A549 (cell line): ENCODE measurements around the gene UBR2. TPM values are rescaled to one million over a fixed set of nuclear protein-coding genes. Genes with fewer than 3 reads are reported as not detected.

Experiments used
- ATAC-seq, 2 experiments: fragments of 200-7000 bp in 1 of 2; fragments of >200 bp in 1 of 2; cut with Nextera tagmentation in 1 of 2; cut with Tn5 transposase in 1 of 2; 3 replicates each; pipeline versions ENCODE4 v1.8.0 to v1.9.1; 2018 to 2020; ENCODE audit warnings: mild to moderate bottlenecking in 1 of 2, moderate library complexity in 1 of 2
- CTCF ChIA-PET: fragments of 300-600 bp; sonication (Branson Sonifier 250); formaldehyde crosslinking; extraction: SDS; loops from one replicate; lab custom pipeline; 2021; ENCODE audit warnings: antibody characterized with exemption, inconsistent platforms; lab: Yijun Ruan, JAX
- POLR2A ChIA-PET: fragments of 350-600 bp; formaldehyde crosslinking; extraction: SDS; loops from one replicate; lab custom pipeline; 2021; ENCODE audit warnings: antibody characterized with exemption, inconsistent platforms; lab: Yijun Ruan, JAX
- DNase-seq, 2 experiments: peaks; one replicate each; pipeline versions ENCODE4 v3.0.0 to v3.0.0-alpha.2; 2011 to 2016; ENCODE audit warnings: low read depth in 1 of 2, low spot score in 1 of 2
- FAIRE-seq: peaks from 2 replicates; lab custom pipeline; 2011; peaks lifted over from hg19 to GRCh38; lab: Jason Lieb, UNC
- H3K27ac ChIP-seq, 2 experiments: fragments of >200 bp; sonication (Bioruptor Twin); formaldehyde crosslinking; 3 replicates each; pipeline ENCODE4 v1.5.1; 2016 to 2017
- H3K4me1 ChIP-seq: fragments of >200 bp; sonication (Bioruptor Twin); formaldehyde crosslinking; 3 replicates; pipeline ENCODE4 v1.6.1; 2016
- H3K4me2 ChIP-seq: fragments of >200 bp; sonication (Bioruptor Twin); formaldehyde crosslinking; 3 replicates; pipeline ENCODE4 v1.6.1; 2016
- H3K4me3 ChIP-seq: fragments of >200 bp; sonication (Bioruptor Twin); formaldehyde crosslinking; 3 replicates; pipeline ENCODE4 v1.5.1; 2016
- H3K9me3 ChIP-seq: fragments of >200 bp; sonication (Bioruptor Twin); formaldehyde crosslinking; 3 replicates; pipeline ENCODE4 v1.6.1; 2016
- CHD4 ChIP-seq: fragments of 200-600 bp; sonication (generic); IDR thresholded peaks from 2 replicates; pipeline ENCODE4 v1.6.1; 2016; ENCODE audit warnings: antibody characterized with exemption, mild to moderate bottlenecking, borderline replicate concordance
- EHMT2 ChIP-seq: fragments of 200-600 bp; sonication (generic); IDR thresholded peaks from 2 replicates; pipeline ENCODE4 v1.6.1; 2016; ENCODE audit warnings: antibody characterized with exemption, low read depth, mild to moderate bottlenecking, moderate library complexity
- EP300 ChIP-seq, 2 experiments: fragments of >200 bp; sonication (Bioruptor Twin); formaldehyde crosslinking; IDR thresholded peaks; 2 replicates in 1 of 2; 3 replicates in 1 of 2; pipeline ENCODE4 v1.6.1; 2016 to 2017
- FOSB ChIP-seq: fragments of 250-450 bp; sonication (Bioruptor Pico); IDR thresholded peaks from 2 replicates; pipeline ENCODE4 v1.5.0; 2020; ENCODE audit warnings: mild to moderate bottlenecking, moderate library complexity
- FOSL2 ChIP-seq, 2 experiments: fragments of 450-650 bp in 1 of 2; fragments of >200 bp in 1 of 2; sonication (Bioruptor Twin) in 1 of 2; formaldehyde crosslinking; IDR thresholded peaks; 2 replicates each; pipeline versions ENCODE4 v1.5.0 to v1.6.1; 2016 to 2020; ENCODE audit warnings: mild to moderate bottlenecking in 1 of 2, moderate library complexity in 1 of 2
- GATA3 ChIP-seq: IDR thresholded peaks from 2 replicates; pipeline ENCODE4 v1.6.1; 2012; ENCODE audit warnings: borderline replicate concordance
- HEYL ChIP-seq: fragments of 250-450 bp; sonication (Bioruptor Pico); IDR thresholded peaks from 2 replicates; pipeline ENCODE4 v1.8.0; 2021; ENCODE audit warnings: mild to moderate bottlenecking, moderate library complexity
- HOXB5 ChIP-seq: fragments of 250-450 bp; sonication (Bioruptor Pico); IDR thresholded peaks from 2 replicates; pipeline ENCODE4 v1.5.0; 2020; ENCODE audit warnings: mild to moderate bottlenecking, moderate library complexity
- JUN ChIP-seq, 2 experiments: fragments of >200 bp; sonication (Bioruptor Twin); formaldehyde crosslinking; IDR thresholded peaks; 2 replicates in 1 of 2; 3 replicates in 1 of 2; pipeline ENCODE4 v1.6.1; 2016 to 2017
- NFE2L2 ChIP-seq: fragments of 150-350 bp; conservative IDR thresholded peaks from 2 replicates; pipeline ENCODE4 v1.6.1; 2014; ENCODE audit warnings: low read length
- NR3C1 ChIP-seq: fragments of >200 bp; sonication (Bioruptor Twin); formaldehyde crosslinking; IDR thresholded peaks from 3 replicates; pipeline ENCODE4 v1.6.1; 2017
- PHF8 ChIP-seq: fragments of 200-600 bp; sonication (generic); IDR thresholded peaks from 2 replicates; pipeline ENCODE4 v1.6.1; 2016; ENCODE audit warnings: low read depth, mild to moderate bottlenecking, antibody characterized with exemption, moderate library complexity, borderline replicate concordance
- RCOR1 ChIP-seq: fragments of 150-350 bp; IDR thresholded peaks from 2 replicates; pipeline ENCODE4 v1.6.1; 2014; ENCODE audit warnings: antibody characterized with exemption, low read length, low read depth
- RFX5 ChIP-seq: fragments of 450-650 bp; IDR thresholded peaks from 2 replicates; pipeline ENCODE4 v1.7.1; 2014; ENCODE audit warnings: antibody characterized with exemption, mild to moderate bottlenecking, moderate library complexity
- RNF2 ChIP-seq: fragments of 200-600 bp; sonication (generic); IDR thresholded peaks from 2 replicates; pipeline ENCODE4 v1.6.1; 2016; ENCODE audit warnings: low read depth, mild to moderate bottlenecking, antibody characterized with exemption, moderate library complexity, borderline replicate concordance
- SREBF2 ChIP-seq: fragments of 450-650 bp; IDR thresholded peaks from 2 replicates; pipeline ENCODE4 v1.6.1; 2014; ENCODE audit warnings: mild to moderate bottlenecking, moderate library complexity
- TP53 ChIP-seq: fragments of 250-450 bp; sonication (Bioruptor Pico); IDR thresholded peaks from 2 replicates; pipeline ENCODE4 v1.5.0; 2021; ENCODE audit warnings: mild to moderate bottlenecking, moderate library complexity
- ZNF302 ChIP-seq: fragments of 250-450 bp; sonication (Bioruptor Pico); IDR thresholded peaks from 2 replicates; pipeline ENCODE4 v1.9.0; 2021; ENCODE audit warnings: inconsistent platforms, mild to moderate bottlenecking, moderate library complexity
- WGBS: methylation state at CpG from one replicate; pipeline ENCODE4 v1.1.6; 2017; ENCODE audit errors: missing lambda C conversion rate; 5-methylcytosine and 5-hydroxymethylcytosine counted together
- polyA plus RNA-seq, 4 experiments: library from polyadenylated mRNA; depleted of rRNA in 3 of 4; stranded (reverse); fragments of >200 nt; fragmentation: RNase III in 1 of 4; extraction: RNeasy Plus Mini Kit Qiagen cat#74134 plus additional on column Dnase treatment in 1 of 4; gene quantifications; 2 replicates in 3 of 4; 3 replicates in 1 of 4; pipeline ENCODE4 v1.2.3, GENCODE V29; 2011 to 2017
- TF ChIP-seq, protein P1 (sequence below): IDR thresholded peaks from 2 replicates; pipeline ENCODE4 v1.6.1; 2012
- TF ChIP-seq, protein P2 (sequence below): IDR thresholded peaks from 2 replicates; pipeline ENCODE4 v1.6.1; 2012; ENCODE audit warnings: low read depth, borderline replicate concordance

The UBR2 gene
- polyA plus RNA-seq, 2 of the 4 experiments (the other 2 are of a cell fraction): 5.5 to 15.2 TPM

- DNase-seq (peak in 1 of 2 experiments; percentile 21), FAIRE-seq (no peak), ATAC-seq (peak; percentile 71 to 72)
- ChIA-PET POLR2A (interaction anchor here (0.6 to 1.5 kb wide), 3 partner anchors 16 to 69 kb away, joined by 3 to 4 read pairs (median 3); partner anchors contain the start of gene TRERF1), CTCF (interaction anchor here (0.9 to 4.6 kb wide), 6 partner anchors 11 to 261 kb away, joined by 3 to 19 read pairs (median 4); no protein-coding TSS in a partner anchor)
- no peak for TF ChIP-seq RFX5
- TF ChIP-seq FOSL2 (IDR thresholded peaks at IDR 0.05): no peak
- TF ChIP-seq FOSL2 (CRISPR knock-in tag; IDR thresholded peaks at IDR 0.05): 0 out of 2 replicates have a peak, but pooled peaks have one; percentile 16
- Histone ChIP-seq H3K4me1 (peaks cover 6% of the 10 kb centered on the region; the same call in 2 of the 3 replicates), H3K4me2 (peak overlapping the region; percentile 48), H3K9me3 (no peaks in the 10 kb centered on the region), H3K4me3 (no peak overlapping the region), H3K27ac (peak overlapping the region; percentile 22 to 69; a peak in 4 of 6 replicates)
- 19% methylated on average over 5 of the region's 6 CpGs for WGBS
These were observed 42.8 kb upstream of the UBR2 start for GRCh38 chr6:42520786-42521607.

DNA sequence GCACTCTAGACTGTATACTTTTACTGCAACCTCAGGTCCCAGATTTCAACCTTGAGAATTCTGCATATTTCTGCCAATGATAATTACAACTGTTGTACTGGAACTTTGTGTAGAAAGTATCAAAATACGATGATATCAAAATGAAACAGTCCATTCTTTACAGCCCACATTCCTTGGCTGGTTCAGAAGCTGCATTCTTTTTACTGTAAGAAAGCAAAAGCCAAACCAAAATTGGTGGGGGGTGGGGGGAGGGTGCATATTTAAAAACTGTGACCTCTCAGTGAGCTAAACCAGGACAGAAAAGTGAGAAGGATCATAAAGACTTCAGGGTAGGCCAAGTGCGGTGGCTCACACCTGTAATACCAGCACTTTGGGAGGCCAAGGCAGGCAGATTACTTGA lies 41.8 kb upstream of the UBR2 start:
- Histone ChIP-seq H3K4me3 (no peak overlapping the region), H3K4me1 (peaks cover 6% of the 10 kb centered on the region; the same call in 2 of the 3 replicates), H3K9me3 (no peaks in the 10 kb centered on the region), H3K27ac (no peak overlapping the region), H3K4me2 (no peak overlapping the region)
- no peak for DNase-seq
- ChIA-PET CTCF (interaction anchor here (1.2 to 4.6 kb wide), 3 partner anchors 10 to 26 kb away, joined by 3 to 19 read pairs (median 11); no protein-coding TSS in a partner anchor), POLR2A (no interaction called here)
- TF ChIP-seq EHMT2: no peak
- no peak for TF ChIP-seq RCOR1
- TF ChIP-seq, protein P1, sequence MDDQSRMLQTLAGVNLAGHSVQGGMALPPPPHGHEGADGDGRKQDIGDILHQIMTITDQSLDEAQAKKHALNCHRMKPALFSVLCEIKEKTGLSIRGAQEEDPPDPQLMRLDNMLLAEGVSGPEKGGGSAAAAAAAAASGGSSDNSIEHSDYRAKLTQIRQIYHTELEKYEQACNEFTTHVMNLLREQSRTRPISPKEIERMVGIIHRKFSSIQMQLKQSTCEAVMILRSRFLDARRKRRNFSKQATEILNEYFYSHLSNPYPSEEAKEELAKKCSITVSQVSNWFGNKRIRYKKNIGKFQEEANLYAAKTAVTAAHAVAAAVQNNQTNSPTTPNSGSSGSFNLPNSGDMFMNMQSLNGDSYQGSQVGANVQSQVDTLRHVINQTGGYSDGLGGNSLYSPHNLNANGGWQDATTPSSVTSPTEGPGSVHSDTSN: no peak
- no peak for TF ChIP-seq ZNF302 (CRISPR knock-in tag)
- TF ChIP-seq FOSB (CRISPR knock-in tag): no peak
- no peak for TF ChIP-seq GATA3
- TF ChIP-seq NR3C1: no peak
- TF ChIP-seq TP53 (CRISPR knock-in tag): no peak
- TF ChIP-seq HEYL (CRISPR knock-in tag): no peak
- TF ChIP-seq NFE2L2: no peak
- TF ChIP-seq JUN (IDR thresholded peaks at IDR 0.05): no peak
- no peak for TF ChIP-seq EP300 (IDR thresholded peaks at IDR 0.05)
- TF ChIP-seq, protein P2, sequence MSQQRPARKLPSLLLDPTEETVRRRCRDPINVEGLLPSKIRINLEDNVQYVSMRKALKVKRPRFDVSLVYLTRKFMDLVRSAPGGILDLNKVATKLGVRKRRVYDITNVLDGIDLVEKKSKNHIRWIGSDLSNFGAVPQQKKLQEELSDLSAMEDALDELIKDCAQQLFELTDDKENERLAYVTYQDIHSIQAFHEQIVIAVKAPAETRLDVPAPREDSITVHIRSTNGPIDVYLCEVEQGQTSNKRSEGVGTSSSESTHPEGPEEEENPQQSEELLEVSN: no peak
- no peak for TF ChIP-seq CHD4
- TF ChIP-seq SREBF2: no peak
- no peak for ATAC-seq
- 79% methylated on average over 2 of the region's 2 CpGs for WGBS
- no peak for FAIRE-seq

- Histone ChIP-seq H3K4me1 (peaks cover 6% of the 10 kb centered on the region; the same call in 2 of the 3 replicates), H3K9me3 (no peaks in the 10 kb centered on the region), H3K4me2 (no peak overlapping the region), H3K27ac (no peak overlapping the region), H3K4me3 (no peak overlapping the region)
- FAIRE-seq: no peak
- TF ChIP-seq PHF8 (no peak), NFE2L2 (no peak), RNF2 (no peak), CHD4 (no peak), HOXB5 (no peak)
- ChIA-PET POLR2A (interaction anchor here (0.6 kb wide), 1 partner anchor 461 kb away, joined by 4 read pairs; no protein-coding TSS in a partner anchor), CTCF (interaction anchor here (2.5 to 4.6 kb wide), 2 partner anchors 9 to 13 kb away, joined by 11 to 19 read pairs; no protein-coding TSS in a partner anchor)
- WGBS: 84% methylated on average over 8 of the region's 8 CpGs
- no peak for DNase-seq
- ATAC-seq: no peak
These were observed 40.7 kb upstream of the UBR2 start for GRCh38 chr6:42522942-42523814.
